T-helper 1 cell treated with Interleukin-12 subunit alpha and Interleukin-12 subunit beta and Interleukin-4 antibody, amounts not matched to agents 30 μg/mL and 1 μg/mL, for 36 hours (primary cell): Measurements from ENCODE around the gene SLC8B1.

Source experiments
- H3K27ac Mint-ChIP-seq: one replicate; pipeline ENCODE4 v1.8.0; 2021; ENCODE audit warnings: mild to moderate bottlenecking, mixed read lengths
- H3K27me3 Mint-ChIP-seq: one replicate; pipeline ENCODE4 v1.8.0; 2021; ENCODE audit warnings: low read depth, mixed read lengths
- H3K36me3 Mint-ChIP-seq: one replicate; pipeline ENCODE4 v1.8.0; 2021; ENCODE audit warnings: low read depth, mixed read lengths
- H3K4me1 Mint-ChIP-seq: one replicate; pipeline ENCODE4 v1.8.0; 2021; ENCODE audit warnings: low read depth, mixed read lengths
- H3K4me3 Mint-ChIP-seq: one replicate; pipeline ENCODE4 v1.8.0; 2021; ENCODE audit warnings: mild to moderate bottlenecking, moderate library complexity, mixed read lengths
- H3K9me3 Mint-ChIP-seq: one replicate; pipeline ENCODE4 v1.8.0; 2021; ENCODE audit warnings: mixed read lengths

Gene SLC8B1

GRCh38 chr12:113285679-113286610, 49.0 kb downstream of the SLC8B1 start:
- H3K4me1 Mint-ChIP-seq: no peaks in the 10 kb centered on the region
- H3K9me3 Mint-ChIP-seq: no peaks in the 10 kb centered on the region
- H3K27me3 Mint-ChIP-seq: no peaks in the 10 kb centered on the region
- no peak overlapping the region for H3K27ac Mint-ChIP-seq
- H3K36me3 Mint-ChIP-seq: peaks cover 11% of the 10 kb centered on the region
- H3K4me3 Mint-ChIP-seq: no peak overlapping the region

DNA sequence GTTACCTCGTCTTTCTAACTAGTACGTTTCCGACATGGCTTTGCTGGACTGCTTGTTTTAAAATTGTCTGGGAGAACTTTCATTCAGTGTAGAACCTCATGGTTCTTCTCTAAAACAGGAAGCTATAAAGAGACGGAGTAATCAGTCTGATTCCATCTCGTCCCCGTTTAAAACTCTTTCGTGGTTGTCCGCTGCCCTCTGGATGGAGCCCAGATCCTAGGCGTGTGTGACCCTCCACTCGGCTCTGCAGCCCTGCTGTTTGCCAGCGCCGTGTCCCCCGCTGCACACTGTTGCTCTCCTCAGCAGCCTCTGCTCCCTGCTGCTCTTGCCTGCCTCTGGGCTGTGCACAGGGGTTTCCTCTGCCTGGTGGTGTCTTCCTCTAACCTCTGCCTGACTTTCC, 50.2 kb downstream of the SLC8B1 start:
- H3K27ac Mint-ChIP-seq: no peak overlapping the region
- H3K27me3 Mint-ChIP-seq: no peaks in the 10 kb centered on the region
- H3K9me3 Mint-ChIP-seq: no peaks in the 10 kb centered on the region
- H3K36me3 Mint-ChIP-seq: peaks cover 13% of the 10 kb centered on the region
- no peak overlapping the region for H3K4me3 Mint-ChIP-seq
- peaks cover 4% of the 10 kb centered on the region for H3K4me1 Mint-ChIP-seq

- no peaks in the 10 kb centered on the region for H3K9me3 Mint-ChIP-seq
- H3K4me1 Mint-ChIP-seq: peaks cover 11% of the 10 kb centered on the region
- peaks cover 21% of the 10 kb centered on the region for H3K36me3 Mint-ChIP-seq
- no peak overlapping the region for H3K27ac Mint-ChIP-seq
- H3K27me3 Mint-ChIP-seq: no peaks in the 10 kb centered on the region
- no peak overlapping the region for H3K4me3 Mint-ChIP-seq
Observed at GRCh38 chr12:113278633-113279032, 56.3 kb downstream of the SLC8B1 start.

DNA sequence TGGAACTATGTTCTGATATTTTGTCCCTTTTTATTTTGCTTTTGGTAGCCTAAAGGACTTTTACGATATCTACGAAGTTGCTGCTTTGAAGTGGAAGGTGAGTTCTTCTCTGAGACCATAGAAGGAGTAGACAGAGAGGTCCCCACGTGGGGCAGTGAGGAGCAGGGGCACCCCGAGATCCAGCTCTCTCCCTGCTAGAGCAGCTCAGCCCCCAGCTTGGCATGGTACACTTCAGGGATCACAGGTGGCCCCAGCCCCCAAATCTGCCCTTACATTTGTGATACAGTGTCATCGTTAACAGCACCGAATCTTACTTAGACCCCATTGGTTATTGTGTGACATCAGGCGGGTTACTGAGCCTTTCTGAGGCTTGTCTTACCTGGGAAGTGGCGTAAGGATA, 56.8 kb downstream of the SLC8B1 start:
- Mint-ChIP-seq H3K27me3 (no peaks in the 10 kb centered on the region), H3K27ac (no peak overlapping the region), H3K4me1 (peaks cover 11% of the 10 kb centered on the region), H3K9me3 (no peaks in the 10 kb centered on the region), H3K36me3 (peaks cover 23% of the 10 kb centered on the region), H3K4me3 (no peak overlapping the region)

DNA sequence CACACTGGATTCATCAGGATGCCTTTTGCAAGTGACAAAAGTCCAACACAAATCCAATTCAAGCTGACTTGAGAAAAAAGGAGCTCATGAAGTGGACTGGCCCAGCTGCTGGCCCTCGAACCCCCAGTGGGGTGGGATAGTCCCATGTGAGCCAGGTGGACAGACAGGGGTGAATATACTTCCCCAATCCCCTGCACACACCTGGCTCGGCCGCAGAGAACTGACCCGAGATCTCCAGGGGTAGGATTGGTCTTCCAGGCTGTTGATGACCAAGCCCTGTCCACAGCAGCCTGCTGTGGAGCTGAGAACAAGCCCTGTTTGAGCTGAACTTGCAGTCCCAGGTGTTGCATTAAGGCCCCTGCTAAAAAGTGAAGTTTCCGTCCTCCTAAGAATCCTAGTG, 57.4 kb downstream of the SLC8B1 start:
- H3K4me1 Mint-ChIP-seq: peaks cover 11% of the 10 kb centered on the region
- H3K4me3 Mint-ChIP-seq: no peak overlapping the region
- H3K27me3 Mint-ChIP-seq: no peaks in the 10 kb centered on the region
- no peak overlapping the region for H3K27ac Mint-ChIP-seq
- peaks cover 23% of the 10 kb centered on the region for H3K36me3 Mint-ChIP-seq
- H3K9me3 Mint-ChIP-seq: no peaks in the 10 kb centered on the region

DNA sequence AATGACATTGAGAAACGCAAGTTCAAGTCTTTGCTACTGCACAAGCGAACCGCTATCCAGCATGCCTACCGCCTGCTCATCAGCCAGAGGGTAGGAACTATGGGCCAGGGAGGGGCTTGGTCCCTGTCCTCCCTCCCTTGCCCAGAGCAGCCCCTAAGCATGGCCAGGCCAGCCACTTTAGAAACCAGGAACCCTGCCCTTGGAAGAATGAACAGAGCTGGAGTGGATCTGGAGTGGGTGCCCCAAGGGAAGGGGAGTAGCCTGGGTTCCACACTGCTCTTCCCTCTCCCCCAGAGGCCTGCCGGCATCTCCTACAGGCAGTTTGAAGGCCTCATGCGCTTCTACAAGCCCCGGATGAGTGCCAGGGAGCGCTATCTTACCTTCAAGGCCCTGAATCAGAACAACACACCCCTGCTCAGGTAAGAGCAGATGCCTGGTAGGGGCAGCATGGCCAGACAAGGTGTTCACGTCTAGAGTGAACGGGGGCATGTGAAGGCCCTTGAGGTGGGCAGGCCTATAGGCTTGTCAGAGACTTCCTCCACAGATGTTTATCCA, 57.9 kb downstream of the SLC8B1 start:
- Mint-ChIP-seq H3K4me1 (peaks cover 12% of the 10 kb centered on the region), H3K36me3 (peaks cover 26% of the 10 kb centered on the region), H3K27ac (no peak overlapping the region), H3K9me3 (no peaks in the 10 kb centered on the region), H3K4me3 (no peak overlapping the region), H3K27me3 (no peaks in the 10 kb centered on the region)

DNA sequence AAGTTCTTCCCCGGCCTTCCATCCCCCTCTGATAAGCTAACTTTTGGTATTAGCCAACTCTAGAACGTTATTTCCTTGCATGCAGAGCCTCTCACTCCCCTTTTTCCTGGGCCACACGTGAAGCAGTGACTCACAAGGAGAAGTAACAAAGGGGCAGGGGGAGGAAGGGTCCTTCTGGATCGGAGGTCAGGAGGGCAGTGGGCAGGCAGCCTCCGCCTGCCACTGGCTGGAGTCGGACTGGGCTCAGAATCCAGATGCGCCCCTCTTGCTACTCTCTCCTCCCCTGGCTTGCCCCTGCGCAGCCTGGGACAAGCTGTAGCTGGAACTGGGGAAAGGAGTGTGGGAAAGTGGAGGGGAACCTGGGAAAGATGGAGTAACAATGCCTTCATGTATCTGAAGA, 58.6 kb downstream of the SLC8B1 start:
- Mint-ChIP-seq H3K4me1 (peaks cover 16% of the 10 kb centered on the region), H3K9me3 (no peaks in the 10 kb centered on the region), H3K36me3 (peaks cover 30% of the 10 kb centered on the region), H3K27ac (no peak overlapping the region), H3K27me3 (no peaks in the 10 kb centered on the region), H3K4me3 (no peak overlapping the region)

- Mint-ChIP-seq H3K27ac (no peak overlapping the region), H3K36me3 (peaks cover 31% of the 10 kb centered on the region), H3K9me3 (no peaks in the 10 kb centered on the region), H3K4me3 (no peak overlapping the region), H3K27me3 (no peaks in the 10 kb centered on the region), H3K4me1 (peaks cover 12% of the 10 kb centered on the region)
Observed at GRCh38 chr12:113274848-113275247, 60.1 kb downstream of the SLC8B1 start.

GRCh38 chr12:113273053-113273725, 61.7 kb downstream of the SLC8B1 start:
- Mint-ChIP-seq H3K36me3 (peaks cover 26% of the 10 kb centered on the region), H3K9me3 (no peaks in the 10 kb centered on the region), H3K27ac (no peak overlapping the region), H3K4me1 (peaks cover 7% of the 10 kb centered on the region), H3K4me3 (no peak overlapping the region), H3K27me3 (no peaks in the 10 kb centered on the region)

GRCh38 chr12:113271853-113272561, 62.9 kb downstream of the SLC8B1 start:
- no peak overlapping the region for H3K4me3 Mint-ChIP-seq
- peaks cover 25% of the 10 kb centered on the region for H3K36me3 Mint-ChIP-seq
- no peak overlapping the region for H3K27ac Mint-ChIP-seq
- no peaks in the 10 kb centered on the region for H3K27me3 Mint-ChIP-seq
- no peaks in the 10 kb centered on the region for H3K9me3 Mint-ChIP-seq
- H3K4me1 Mint-ChIP-seq: peaks cover 7% of the 10 kb centered on the region

- H3K9me3 Mint-ChIP-seq: no peaks in the 10 kb centered on the region
- H3K27me3 Mint-ChIP-seq: no peaks in the 10 kb centered on the region
- peaks cover 7% of the 10 kb centered on the region for H3K4me1 Mint-ChIP-seq
- H3K4me3 Mint-ChIP-seq: no peak overlapping the region
- no peak overlapping the region for H3K27ac Mint-ChIP-seq
- H3K36me3 Mint-ChIP-seq: peaks cover 28% of the 10 kb centered on the region
Observed at GRCh38 chr12:113271466-113271852, 63.5 kb downstream of the SLC8B1 start.

DNA sequence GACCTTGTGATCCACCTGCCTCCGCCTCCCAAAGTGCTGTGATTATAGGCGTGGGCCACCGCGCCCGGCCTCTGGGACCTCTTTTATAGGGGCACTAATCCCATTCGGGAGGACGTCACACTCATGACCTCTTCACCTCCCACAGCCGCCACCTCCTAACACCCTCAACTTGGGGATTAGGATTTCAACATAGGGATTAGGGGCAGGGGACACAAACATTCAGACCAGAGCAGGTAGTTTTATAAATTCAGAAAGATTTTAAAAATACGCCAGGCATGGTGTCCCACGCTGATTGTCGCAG, 64.2 kb downstream of the SLC8B1 start:
- no peaks in the 10 kb centered on the region for H3K27me3 Mint-ChIP-seq
- H3K9me3 Mint-ChIP-seq: no peaks in the 10 kb centered on the region
- peaks cover 7% of the 10 kb centered on the region for H3K4me1 Mint-ChIP-seq
- no peak overlapping the region for H3K4me3 Mint-ChIP-seq
- H3K36me3 Mint-ChIP-seq: peaks cover 34% of the 10 kb centered on the region
- no peak overlapping the region for H3K27ac Mint-ChIP-seq

DNA sequence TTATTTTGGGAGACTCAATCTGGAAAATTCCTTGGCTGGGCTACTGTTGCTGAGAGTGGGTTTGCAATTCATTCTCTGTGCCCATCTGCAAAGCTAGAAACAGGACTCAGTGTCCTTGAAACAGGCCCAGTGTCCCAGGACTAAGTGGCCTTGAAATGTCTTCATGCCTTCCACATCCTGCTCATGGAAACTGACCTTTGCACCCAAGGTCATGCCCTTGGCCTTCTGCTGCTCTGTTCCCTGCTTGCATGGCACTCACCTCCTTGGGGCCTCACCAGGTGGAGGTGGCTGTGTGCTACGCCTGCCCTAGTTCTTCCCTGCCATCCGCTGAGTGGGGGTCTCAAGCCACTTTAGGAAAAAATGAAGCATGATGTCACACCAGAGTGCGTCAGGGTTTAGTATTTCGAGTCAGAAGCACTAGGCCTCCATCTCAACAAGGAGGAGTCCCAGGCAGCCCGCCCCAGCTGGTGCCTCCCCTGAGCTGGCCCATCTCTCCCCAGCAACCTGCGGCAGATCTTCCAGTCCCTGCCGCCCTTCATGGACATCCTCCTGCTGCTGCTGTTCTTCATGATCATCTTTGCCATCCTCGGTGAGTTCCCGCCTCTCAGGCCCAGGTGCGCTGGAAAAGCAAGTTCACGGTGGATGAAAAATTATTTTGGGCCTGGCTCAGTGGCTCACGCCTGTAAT, 65.5 kb downstream of the SLC8B1 start:
- H3K4me1 Mint-ChIP-seq: peaks cover 9% of the 10 kb centered on the region
- peaks cover 36% of the 10 kb centered on the region for H3K36me3 Mint-ChIP-seq
- no peak overlapping the region for H3K4me3 Mint-ChIP-seq
- no peak overlapping the region for H3K27ac Mint-ChIP-seq
- H3K9me3 Mint-ChIP-seq: no peaks in the 10 kb centered on the region
- no peaks in the 10 kb centered on the region for H3K27me3 Mint-ChIP-seq

DNA sequence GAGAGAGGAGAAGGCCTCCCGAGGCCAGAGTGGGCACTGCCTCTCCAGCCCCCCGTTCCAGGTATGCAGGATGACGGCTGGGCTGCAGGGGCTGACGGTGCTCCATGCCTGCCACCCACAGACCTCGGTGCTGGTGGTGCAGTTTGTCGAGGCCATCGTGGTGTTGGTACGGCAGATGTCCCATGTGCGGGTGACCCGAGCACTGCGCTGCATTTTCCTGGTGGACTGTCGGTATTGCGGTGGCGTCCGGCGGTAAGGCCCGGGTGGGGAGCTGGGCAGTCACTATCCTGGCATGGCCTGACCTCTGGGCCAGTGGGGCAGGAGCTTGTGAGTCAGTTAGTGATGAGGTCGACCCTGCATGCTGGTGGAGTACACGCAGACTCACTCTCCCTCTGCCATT, 66.3 kb downstream of the SLC8B1 start:
- H3K9me3 Mint-ChIP-seq: no peaks in the 10 kb centered on the region
- H3K27me3 Mint-ChIP-seq: no peaks in the 10 kb centered on the region
- no peak overlapping the region for H3K4me3 Mint-ChIP-seq
- H3K4me1 Mint-ChIP-seq: peaks cover 16% of the 10 kb centered on the region
- H3K36me3 Mint-ChIP-seq: peaks cover 39% of the 10 kb centered on the region
- no peak overlapping the region for H3K27ac Mint-ChIP-seq
